Right atrium auricular region (tissue), 2 donors: ENCODE results near the gene VPS51. TPM values are rescaled to one million over a fixed set of nuclear protein-coding genes. Genes with fewer than 3 reads are reported as not detected.

Experiments
- DNase-seq: peaks from one replicate; pipeline ENCODE4 v3.0.0-alpha.2; 2019; ENCODE audit warnings: low spot score
- H3K27ac ChIP-seq, 2 donors: fragments of 200-600 bp; sonication (generic); 1 replicate in 1 of 2; 2 replicates in 1 of 2; pipeline ENCODE4 v1.5.1; 2016 to 2019
- H3K27me3 ChIP-seq, 2 donors: fragments of 200-600 bp; sonication (generic); one replicate each; pipeline versions ENCODE4 v1.5.1 to v1.6.0; 2017 to 2019
- H3K36me3 ChIP-seq: fragments of 200-600 bp; sonication (generic); one replicate; pipeline ENCODE4 v1.5.1; 2016
- H3K4me1 ChIP-seq, 2 donors: fragments of 200-600 bp; sonication (generic); one replicate each; pipeline versions ENCODE4 v1.5.1 to v1.6.0; 2017 to 2019
- H3K4me3 ChIP-seq, 2 donors: fragments of 200-600 bp; sonication (generic); 1 replicate in 1 of 2; 2 replicates in 1 of 2; pipeline ENCODE4 v1.5.1; 2017 to 2019; ENCODE audit warnings: mild to moderate bottlenecking in 1 of 2, moderate library complexity in 1 of 2
- H3K9me3 ChIP-seq, 2 donors: fragments of 200-600 bp; sonication (generic); one replicate each; pipeline ENCODE4 v1.5.1; 2019
- total RNA-seq, 2 donors: library from RNA; depleted of rRNA; stranded (reverse); fragments of >200 nt; gene quantifications; one replicate each; pipeline ENCODE4 v1.1.0, GENCODE V29; 2016
- TF ChIP-seq, protein P1 (sequence below), 2 donors: fragments of 200-600 bp; sonication (generic); IDR thresholded peaks; one replicate each; pipeline ENCODE4 v1.5.1; 2019; ENCODE audit warnings: antibody characterized with exemption in 2 of 2

Gene VPS51
- total RNA-seq, 2 donors from 2014 or later, result 98.5 to 147 TPM

DNA sequence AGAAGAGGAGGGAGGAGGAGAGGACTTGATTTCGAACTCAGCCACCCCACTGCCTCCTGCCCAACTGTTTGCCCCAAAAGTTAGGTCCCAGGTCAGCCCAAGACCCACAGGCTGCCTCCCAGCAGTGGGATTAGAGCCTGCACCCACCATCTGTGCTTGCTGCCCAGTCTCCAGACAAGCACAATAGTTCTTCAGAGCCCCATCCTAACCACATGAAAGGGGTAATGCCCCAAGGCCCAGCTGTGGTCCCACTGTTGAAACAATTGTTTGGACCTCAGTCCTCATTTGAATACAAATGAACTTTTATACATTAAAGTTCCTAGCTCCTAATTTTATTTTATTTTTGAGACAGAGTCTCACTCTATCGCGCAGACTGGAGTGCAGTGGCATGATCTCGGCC is 5.4 kb upstream of the VPS51 start:
- Histone ChIP-seq H3K4me3 (no peak overlapping the region), H3K9me3 (no peaks in the 10 kb centered on the region), H3K36me3 (peaks cover 24% of the 10 kb centered on the region), H3K27me3 (no peaks in the 10 kb centered on the region), H3K27ac (no peak overlapping the region), H3K4me1 (peaks cover 0 to 5% of the 10 kb centered on the region in 2 donors)
- TF ChIP-seq, protein P1, sequence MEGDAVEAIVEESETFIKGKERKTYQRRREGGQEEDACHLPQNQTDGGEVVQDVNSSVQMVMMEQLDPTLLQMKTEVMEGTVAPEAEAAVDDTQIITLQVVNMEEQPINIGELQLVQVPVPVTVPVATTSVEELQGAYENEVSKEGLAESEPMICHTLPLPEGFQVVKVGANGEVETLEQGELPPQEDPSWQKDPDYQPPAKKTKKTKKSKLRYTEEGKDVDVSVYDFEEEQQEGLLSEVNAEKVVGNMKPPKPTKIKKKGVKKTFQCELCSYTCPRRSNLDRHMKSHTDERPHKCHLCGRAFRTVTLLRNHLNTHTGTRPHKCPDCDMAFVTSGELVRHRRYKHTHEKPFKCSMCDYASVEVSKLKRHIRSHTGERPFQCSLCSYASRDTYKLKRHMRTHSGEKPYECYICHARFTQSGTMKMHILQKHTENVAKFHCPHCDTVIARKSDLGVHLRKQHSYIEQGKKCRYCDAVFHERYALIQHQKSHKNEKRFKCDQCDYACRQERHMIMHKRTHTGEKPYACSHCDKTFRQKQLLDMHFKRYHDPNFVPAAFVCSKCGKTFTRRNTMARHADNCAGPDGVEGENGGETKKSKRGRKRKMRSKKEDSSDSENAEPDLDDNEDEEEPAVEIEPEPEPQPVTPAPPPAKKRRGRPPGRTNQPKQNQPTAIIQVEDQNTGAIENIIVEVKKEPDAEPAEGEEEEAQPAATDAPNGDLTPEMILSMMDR (IDR thresholded peaks at IDR 0.05), result no peak
- DNase-seq, result no peak

DNA sequence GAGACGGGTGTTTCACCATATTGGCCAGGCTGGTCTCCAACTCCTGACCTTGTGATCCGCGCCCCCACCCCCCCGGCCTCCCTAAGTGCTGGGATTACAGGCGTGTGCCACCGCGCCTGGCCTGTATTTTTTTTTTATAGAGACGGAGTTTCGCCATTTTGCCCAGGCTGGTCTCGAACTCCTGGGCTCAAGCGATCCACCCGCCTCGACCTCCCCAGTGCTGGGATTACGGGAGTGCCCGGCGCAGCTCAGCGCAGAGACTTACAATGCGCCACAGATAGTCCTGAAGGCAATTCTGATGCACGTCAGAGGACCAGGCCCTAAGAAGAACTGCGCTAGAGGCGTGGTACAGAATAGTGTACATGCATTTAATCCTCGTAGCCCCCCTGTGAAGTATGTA is 587 bp upstream of the VPS51 start:
- Histone ChIP-seq H3K27me3 (no peaks in the 10 kb centered on the region), H3K36me3 (no peaks in the 10 kb centered on the region), H3K27ac (peak overlapping the region in 1 of 2 donors; percentile 96), H3K4me1 (peaks cover 0 to 17% of the 10 kb centered on the region in 2 donors), H3K4me3 (peak overlapping the region in 1 of 2 donors; percentile 86), H3K9me3 (no peaks in the 10 kb centered on the region)
- no peak for DNase-seq
- TF ChIP-seq, protein P1 (IDR thresholded peaks at IDR 0.05), result no peak

DNA sequence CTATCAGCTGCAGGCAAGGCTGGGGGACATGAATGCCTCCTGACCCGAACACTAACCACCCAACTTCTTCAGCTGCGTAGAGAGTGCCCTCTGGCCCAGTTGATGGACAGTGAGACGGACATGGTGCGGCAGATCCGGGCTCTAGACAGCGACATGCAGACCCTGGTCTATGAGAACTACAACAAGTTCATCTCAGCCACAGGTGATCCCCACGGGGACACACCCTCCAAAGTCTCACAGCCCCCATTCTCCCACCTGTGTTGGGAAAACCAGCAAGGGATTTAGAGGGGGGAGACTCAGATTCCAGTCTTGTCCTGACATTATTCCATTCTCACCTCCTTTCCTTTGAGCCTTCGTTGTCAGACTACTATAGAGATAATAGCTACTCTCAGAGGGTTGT is 912 bp downstream of the VPS51 start:
- TF ChIP-seq, protein P1 (IDR thresholded peaks at IDR 0.05), result no peak
- no peaks in the 10 kb centered on the region for H3K36me3 ChIP-seq
- H3K4me3 ChIP-seq, result peak overlapping the region; percentile 86 to 91
- H3K4me1 ChIP-seq, result peaks cover 0 to 28% of the 10 kb centered on the region in 2 donors
- peak overlapping the region; percentile 92 to 96 for H3K27ac ChIP-seq
- no peaks in the 10 kb centered on the region for H3K9me3 ChIP-seq
- no peaks in the 10 kb centered on the region for H3K27me3 ChIP-seq
- no peak for DNase-seq

DNA sequence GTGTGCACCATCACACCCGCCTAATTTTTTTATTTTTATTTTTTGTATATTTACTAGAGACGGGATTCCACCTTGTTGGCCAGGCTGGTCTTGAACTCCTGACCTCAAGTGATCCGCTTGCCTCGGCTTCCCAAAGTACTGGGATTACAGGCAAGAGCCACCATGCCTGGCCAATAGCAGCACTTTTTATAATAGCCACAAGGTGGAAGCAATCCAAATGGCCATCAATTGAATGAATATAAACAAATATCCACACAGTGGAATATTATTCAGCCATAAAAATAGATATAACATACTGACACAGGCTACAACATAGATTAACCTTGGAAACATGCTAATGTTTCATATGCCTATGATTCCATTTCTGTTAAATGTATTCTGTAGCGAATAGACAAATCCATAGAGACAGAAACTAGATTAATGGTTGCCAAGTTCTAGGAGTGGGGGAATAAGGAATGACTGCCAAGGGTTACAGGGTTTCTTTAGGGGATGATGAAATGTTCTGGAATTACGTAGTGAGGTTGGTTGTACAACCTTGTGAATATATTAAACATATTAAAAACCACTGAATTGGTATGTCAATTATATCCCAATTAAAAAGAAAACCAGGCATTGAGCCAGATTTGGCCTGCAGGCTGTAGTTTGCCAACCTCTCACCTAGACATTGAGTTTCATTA is 4.8 kb downstream of the VPS51 start:
- Histone ChIP-seq H3K4me1 (peaks cover 0 to 61% of the 10 kb centered on the region in 2 donors), H3K9me3 (no peaks in the 10 kb centered on the region), H3K27ac (peak overlapping the region in 1 of 2 donors; percentile 83)

DNA sequence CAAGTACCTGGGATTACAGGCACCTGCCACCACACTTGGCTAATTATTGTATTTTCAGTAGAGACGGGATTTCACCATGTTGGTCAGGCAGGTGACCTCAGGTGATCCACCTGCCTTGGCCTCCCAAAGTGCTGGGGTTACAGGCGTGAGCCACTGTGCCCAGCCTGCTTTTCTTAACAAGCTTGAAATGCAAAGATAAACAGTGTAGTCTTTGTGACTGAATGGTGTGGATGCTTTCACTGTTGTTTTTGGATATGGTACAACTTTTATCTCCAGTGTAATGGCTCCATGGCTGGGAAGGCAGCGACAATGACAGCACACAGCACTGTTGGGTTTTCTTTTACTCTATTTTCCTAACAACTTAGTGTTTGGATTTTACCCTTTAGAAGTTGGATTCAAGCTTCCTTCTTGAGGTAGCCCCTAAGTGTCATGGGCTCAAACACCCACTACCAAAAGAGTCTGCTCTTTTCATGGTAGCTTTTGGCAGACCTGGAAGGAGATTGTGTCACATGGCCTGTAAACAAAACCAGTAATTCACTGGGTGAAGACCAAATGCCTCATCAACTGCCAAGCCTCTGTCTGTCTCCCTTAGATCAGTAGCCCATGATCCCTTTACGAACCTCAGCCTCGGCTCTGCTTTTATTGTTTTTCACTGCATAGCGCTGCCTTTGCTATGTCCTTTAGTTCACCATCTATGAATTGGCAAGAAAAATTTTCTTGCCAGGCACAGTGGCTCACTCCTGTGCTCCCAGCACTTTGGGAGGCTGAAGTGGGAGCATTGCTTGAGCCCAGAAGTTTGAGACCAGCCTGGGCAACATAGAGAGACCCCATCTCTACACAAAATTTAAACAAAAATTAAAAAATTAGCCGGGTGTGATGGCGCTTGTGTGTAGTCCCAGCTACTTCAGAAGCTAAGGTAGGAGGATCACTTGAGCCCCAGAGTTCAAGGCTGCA is 6.4 kb downstream of the VPS51 start:
- Histone ChIP-seq H3K9me3 (no peaks in the 10 kb centered on the region), H3K27me3 (no peaks in the 10 kb centered on the region), H3K4me1 (peaks cover 0 to 52% of the 10 kb centered on the region in 2 donors), H3K4me3 (no peak overlapping the region), H3K27ac (peak overlapping the region; percentile 72 to 83), H3K36me3 (peaks cover under 1% of the 10 kb centered on the region)
- TF ChIP-seq, protein P1 (IDR thresholded peaks at IDR 0.05), result no peak
- DNase-seq, result no peak

More for the DNA sequence above, 4.8 kb downstream of the VPS51 start:
- TF ChIP-seq, protein P1 (IDR thresholded peaks at IDR 0.05), result no peak
- H3K27me3 ChIP-seq, result no peaks in the 10 kb centered on the region
- no peaks in the 10 kb centered on the region for H3K36me3 ChIP-seq
- no peak for DNase-seq
- no peak overlapping the region for H3K4me3 ChIP-seq
